ENCODE results near the gene HS3ST6. TPM values are rescaled to one million over a fixed set of nuclear protein-coding genes. Genes with fewer than 3 reads are reported as not detected.
A peak's percentile ranks its signal among the peaks of the same experiment; 100 is the strongest.

Gene HS3ST6
- total RNA-seq (2014; rRNA removed) (not detected in 2 replicates), Bru-seq, nascent RNA (not detected), BruChase-seq, experiment 1, labeled RNA remaining after a 6-hour chase (not detected), BruChase-seq, experiment 2, labeled RNA remaining after a 2-hour chase (not detected)
- long read RNA-seq = 0 reads

- DNase-seq = no peak
- CTCF ChIA-PET = no interaction called here
- POLR2A ChIA-PET (ENCODE audit: unreplicated experiment) = no interaction called here
- no peak within 1 kb of the TSS for H3K9ac ChIP-seq (ENCODE audit: low read length)
- no TSS peak for BruUV-seq (replicated peaks)
- no peaks in the 10 kb centered on the region for H4K20me1 ChIP-seq (ENCODE audit: low read length)
- no peak within 1 kb of the TSS for H2AFZ ChIP-seq (ENCODE audit: low read length)
- H3K9me2 ChIP-seq (replicated peaks; ENCODE audit: low read length) = no peaks in the 10 kb centered on the region
- intact Hi-C loops (cut with micrococcal nuclease) = no loop called here
- peaks cover 36% of the 10 kb centered on the region for H3K27me3 ChIP-seq (ENCODE audit: low read length)
- H3F3A ChIP-seq (ENCODE audit: low read length, unreplicated experiment) = no peaks in the 10 kb centered on the region
- no peak for TF ChIP-seq EZH2 (IDR thresholded peaks at IDR 0.05; ENCODE audit: low read length, unreplicated experiment)
- no peak for TF ChIP-seq CTCF (conservative IDR thresholded peaks at IDR 0.05; ENCODE audit: low read depth, low read length)
- no peak for TF ChIP-seq EZH2phosphoT487 (IDR thresholded peaks at IDR 0.05; ENCODE audit: borderline replicate concordance, low read length)
- H3K4me2 ChIP-seq (ENCODE audit: low read length) = no peak within 1 kb of the TSS
- peaks cover 7% of the 10 kb centered on the region for H3K4me1 ChIP-seq (ENCODE audit: insufficient read depth, low read length)
- H3K79me2 ChIP-seq (ENCODE audit: low read length) = no peaks in the 10 kb centered on the region
- no peak within 1 kb of the TSS for H3K4me3 ChIP-seq (ENCODE audit: low read length)
- no peak for ATAC-seq
- H3K27ac ChIP-seq (ENCODE audit: low read length) = no peak within 1 kb of the TSS
- H3K36me3 ChIP-seq (ENCODE audit: low read depth, low read length) = no peaks in the 10 kb centered on the region
- H3K9me3 ChIP-seq (ENCODE audit: low read length) = no peaks in the 10 kb centered on the region
These were observed at the start of gene HS3ST6 for GRCh38 chr16:1918351-1919326. TSS of gene HS3ST6 (minus strand) at chr16:1918415. CDS start at chr16:1918323, 92 bp downstream.

- Histone ChIP-seq H3K4me2 (ENCODE audit: low read length) (peak within 1 kb of the TSS; percentile 96), H3K4me1 (ENCODE audit: insufficient read depth, low read length) (peaks cover 9% of the 10 kb centered on the region; the same call in 1 of the 2 replicates), H3F3A (ENCODE audit: low read length, unreplicated experiment) (peaks cover 6% of the 10 kb centered on the region), H3K9me3 (ENCODE audit: low read length) (no peaks in the 10 kb centered on the region), H3K27ac (ENCODE audit: low read length) (no peak within 1 kb of the TSS), H3K4me3 (ENCODE audit: low read length) (peak within 1 kb of the TSS; percentile 96), H3K9ac (ENCODE audit: low read length) (peak within 1 kb of the TSS; percentile 99), H4K20me1 (ENCODE audit: low read length) (peaks cover 19% of the 10 kb centered on the region), H3K9me2 (replicated peaks; ENCODE audit: low read length) (no peaks in the 10 kb centered on the region), H3K36me3 (ENCODE audit: low read depth, low read length) (peaks cover 22% of the 10 kb centered on the region), H2AFZ (ENCODE audit: low read length) (no peak within 1 kb of the TSS), H3K79me2 (ENCODE audit: low read length) (peaks cover 40% of the 10 kb centered on the region), H3K27me3 (ENCODE audit: low read length) (no peaks in the 10 kb centered on the region)
- no peak for TF ChIP-seq CTCF (conservative IDR thresholded peaks at IDR 0.05; ENCODE audit: low read depth, low read length)
- no peak for TF ChIP-seq EZH2 (IDR thresholded peaks at IDR 0.05; ENCODE audit: low read length, unreplicated experiment)
- TF ChIP-seq EZH2phosphoT487 (IDR thresholded peaks at IDR 0.05; ENCODE audit: borderline replicate concordance, low read length) = no peak
- ChIA-PET POLR2A (ENCODE audit: unreplicated experiment) (no interaction called here), CTCF (no interaction called here)
- intact Hi-C loops (cut with micrococcal nuclease) = no loop called here
- ATAC-seq (no peak), DNase-seq (no peak)
- BruUV-seq (replicated peaks) = no TSS peak
These were observed 48.2 kb upstream of the HS3ST6 start, which contains the start of gene RNF151 for GRCh38 chr16:1966460-1966859. TSS of gene RNF151 (plus strand) at chr16:1966856. CDS start at chr16:1966882, 26 bp downstream.
